Measurements from ENCODE around the gene RAB8A.

Gene RAB8A

GRCh38 chr19:16104722-16105121 is 7.0 kb upstream of the RAB8A start:
- no peak overlapping the region for H3K4me3 ChIP-seq (ENCODE audit: low read depth, low read length, poor library complexity, severe bottlenecking)
- no peak overlapping the region for H3K9ac ChIP-seq (ENCODE audit: low read length)

GRCh38 chr19:16106121-16106520 is 5.6 kb upstream of the RAB8A start:
- H2AFZ ChIP-seq (ENCODE audit: low read length) = no peak overlapping the region; the same call in 1 of the 2 replicates
- no peak overlapping the region for H3K27ac ChIP-seq (ENCODE audit: low read depth, low read length, poor library complexity, severe bottlenecking)
- no peaks in the 10 kb centered on the region for H3K9me3 ChIP-seq (ENCODE audit: low read length)
- H3K27me3 ChIP-seq (ENCODE audit: insufficient read depth, low read length) = no peaks in the 10 kb centered on the region
- H3K9me2 ChIP-seq (ENCODE audit: low read depth, low read length) = no peaks in the 10 kb centered on the region
- H3K79me2 ChIP-seq (ENCODE audit: insufficient read depth, low read length) = no peaks in the 10 kb centered on the region
- TF ChIP-seq EZH2 (IDR thresholded peaks at IDR 0.05; ENCODE audit: borderline replicate concordance, low read length) = no peak
- no peak for TF ChIP-seq CTCF (IDR thresholded peaks at IDR 0.05; ENCODE audit: low read length)
- H3K36me3 ChIP-seq (ENCODE audit: insufficient read depth, low read length) = peaks cover 16% of the 10 kb centered on the region
- H3K4me1 ChIP-seq (ENCODE audit: insufficient read depth, low read length, severe bottlenecking) = peaks cover 15% of the 10 kb centered on the region
- H3K9ac ChIP-seq (ENCODE audit: low read length) = peak overlapping the region; percentile 22; the same call in 1 of the 2 replicates
- no peak overlapping the region for H3K4me3 ChIP-seq (ENCODE audit: low read depth, low read length, poor library complexity, severe bottlenecking)
- no peaks in the 10 kb centered on the region for H4K20me1 ChIP-seq (ENCODE audit: insufficient read depth, low read length)
- no peaks in the 10 kb centered on the region for H3F3A ChIP-seq (ENCODE audit: insufficient read depth, low read length)
- peak overlapping the region; percentile 17; the same call in 1 of the 2 replicates for H3K4me2 ChIP-seq (ENCODE audit: low read length)

More at GRCh38 chr19:16104722-16105121, 7.0 kb upstream of the RAB8A start:
- Histone ChIP-seq H3K4me1 (ENCODE audit: insufficient read depth, low read length, severe bottlenecking) (peaks cover 9% of the 10 kb centered on the region), H3K27me3 (ENCODE audit: insufficient read depth, low read length) (no peaks in the 10 kb centered on the region), H3K79me2 (ENCODE audit: insufficient read depth, low read length) (no peaks in the 10 kb centered on the region), H3K4me2 (ENCODE audit: low read length) (no peak overlapping the region), H4K20me1 (ENCODE audit: insufficient read depth, low read length) (no peaks in the 10 kb centered on the region), H3K9me3 (ENCODE audit: low read length) (no peaks in the 10 kb centered on the region), H3K27ac (ENCODE audit: low read depth, low read length, poor library complexity, severe bottlenecking) (no peak overlapping the region), H2AFZ (ENCODE audit: low read length) (no peak overlapping the region), H3F3A (ENCODE audit: insufficient read depth, low read length) (no peaks in the 10 kb centered on the region), H3K9me2 (ENCODE audit: low read depth, low read length) (no peaks in the 10 kb centered on the region), H3K36me3 (ENCODE audit: insufficient read depth, low read length) (peaks cover 16% of the 10 kb centered on the region)
- TF ChIP-seq CTCF (IDR thresholded peaks at IDR 0.05; ENCODE audit: low read length) (no peak), EZH2 (IDR thresholded peaks at IDR 0.05; ENCODE audit: borderline replicate concordance, low read length) (no peak)

- Histone ChIP-seq H3K9me3 (ENCODE audit: low read length) (no peaks in the 10 kb centered on the region), H4K20me1 (ENCODE audit: insufficient read depth, low read length) (no peaks in the 10 kb centered on the region), H3K4me3 (ENCODE audit: low read depth, low read length, poor library complexity, severe bottlenecking) (peak overlapping the region; percentile 86), H3F3A (ENCODE audit: insufficient read depth, low read length) (no peaks in the 10 kb centered on the region), H3K79me2 (ENCODE audit: insufficient read depth, low read length) (peaks cover 23% of the 10 kb centered on the region), H3K36me3 (ENCODE audit: insufficient read depth, low read length) (peaks cover 17% of the 10 kb centered on the region; the same call in 1 of the 2 replicates), H2AFZ (ENCODE audit: low read length) (no peak overlapping the region), H3K27me3 (ENCODE audit: insufficient read depth, low read length) (no peaks in the 10 kb centered on the region), H3K4me1 (ENCODE audit: insufficient read depth, low read length, severe bottlenecking) (peaks cover 49% of the 10 kb centered on the region), H3K27ac (ENCODE audit: low read depth, low read length, poor library complexity, severe bottlenecking) (peak overlapping the region; percentile 35), H3K4me2 (ENCODE audit: low read length) (peak overlapping the region; percentile 98), H3K9ac (ENCODE audit: low read length) (peak overlapping the region; percentile 96), H3K9me2 (ENCODE audit: low read depth, low read length) (no peaks in the 10 kb centered on the region)
- TF ChIP-seq EZH2 (IDR thresholded peaks at IDR 0.05; ENCODE audit: borderline replicate concordance, low read length) (no peak), CTCF (IDR thresholded peaks at IDR 0.05; ENCODE audit: low read length) (no peak)
Observed at GRCh38 chr19:16111909-16112752, 442 bp downstream of the RAB8A start.
